GM18907 (cell line): Measurements from ENCODE around the gene SORCS3.

Experiments
- ATAC-seq: cut with Tn5 transposase; IDR thresholded peaks from one replicate; pipeline ENCODE4 v1.9.1; 2021; ENCODE audit warnings: mild to moderate bottlenecking, moderate library complexity; ENCODE audit not compliant: unreplicated experiment

The SORCS3 gene

DNA sequence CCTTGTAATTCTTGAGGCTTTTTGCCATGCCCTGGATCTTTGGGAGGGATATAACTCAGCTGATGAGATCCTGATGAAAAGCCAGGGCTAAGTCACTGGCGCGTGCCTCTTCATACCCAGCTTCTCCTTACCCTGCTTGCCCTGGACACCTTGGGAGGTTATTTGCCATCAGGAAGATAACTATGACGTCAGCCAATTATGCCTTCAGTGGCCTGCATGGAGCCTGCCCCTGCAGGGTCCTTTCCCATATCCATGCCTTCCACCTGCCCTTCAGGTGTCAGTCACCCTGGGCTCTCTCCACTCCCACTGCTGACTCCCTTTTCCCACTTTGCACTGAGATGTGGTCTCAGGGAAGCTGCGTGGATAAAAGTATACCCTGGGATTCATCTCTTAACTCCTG lies 520.1 kb downstream of the SORCS3 start:
- ATAC-seq: no peak

DNA sequence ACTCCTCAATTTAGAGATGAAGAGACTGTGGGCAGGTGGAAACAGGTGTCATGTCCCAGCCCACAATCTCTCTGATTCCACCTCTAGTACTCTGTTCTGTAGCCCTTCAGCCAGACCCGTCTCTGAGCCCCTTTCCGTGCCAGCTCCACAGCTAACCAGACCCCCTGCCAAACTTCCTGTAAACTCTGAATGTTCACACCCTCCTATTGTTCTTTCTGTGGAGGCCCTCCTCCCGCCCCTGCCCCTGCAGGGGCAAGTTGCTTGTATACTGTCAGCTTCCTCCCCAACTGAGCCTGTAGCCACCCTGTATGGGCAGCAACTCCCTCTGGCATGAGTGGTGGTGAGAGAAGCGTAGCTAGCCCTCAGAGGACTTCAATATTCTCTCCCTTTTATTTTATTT lies 520.7 kb downstream of the SORCS3 start:
- ATAC-seq: no peak

DNA sequence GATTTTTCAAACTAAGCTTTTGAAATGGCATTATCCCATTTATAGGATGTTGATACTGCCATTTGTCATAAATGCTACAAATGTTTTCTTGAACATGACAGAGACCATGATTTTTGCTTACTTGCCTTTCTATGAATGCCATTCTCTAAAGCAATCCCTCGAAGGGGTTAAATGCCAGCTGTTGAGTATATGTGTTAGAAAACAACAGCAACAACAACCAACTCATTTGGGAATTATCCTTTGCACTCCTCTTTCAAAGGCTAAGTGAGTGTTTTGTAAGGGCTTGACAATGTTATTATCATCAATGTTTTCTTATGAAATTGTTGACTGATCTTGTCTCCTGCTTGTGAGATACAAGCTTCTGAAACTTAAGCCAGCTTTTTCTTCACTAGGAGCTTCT lies 529.4 kb downstream of the SORCS3 start:
- ATAC-seq: no peak

DNA sequence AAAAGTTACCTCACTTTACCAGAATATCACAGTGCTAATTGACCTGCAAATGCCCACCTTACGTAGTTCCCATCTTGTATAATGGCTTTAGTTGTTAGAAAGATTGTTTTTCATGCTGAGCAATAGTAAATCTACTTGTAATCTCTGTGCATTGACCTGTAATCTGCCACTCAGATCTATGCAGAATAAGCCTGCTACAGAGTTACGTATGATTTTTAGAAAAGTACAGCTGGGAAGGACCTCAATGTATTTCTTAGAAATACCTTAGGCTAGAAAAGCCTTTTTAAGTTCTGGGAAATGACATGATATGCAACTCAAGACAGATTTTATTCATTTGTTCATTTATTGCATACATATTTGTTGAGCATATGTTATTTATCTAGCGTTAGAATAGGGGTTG lies 530.9 kb downstream of the SORCS3 start:
- ATAC-seq: no peak

DNA sequence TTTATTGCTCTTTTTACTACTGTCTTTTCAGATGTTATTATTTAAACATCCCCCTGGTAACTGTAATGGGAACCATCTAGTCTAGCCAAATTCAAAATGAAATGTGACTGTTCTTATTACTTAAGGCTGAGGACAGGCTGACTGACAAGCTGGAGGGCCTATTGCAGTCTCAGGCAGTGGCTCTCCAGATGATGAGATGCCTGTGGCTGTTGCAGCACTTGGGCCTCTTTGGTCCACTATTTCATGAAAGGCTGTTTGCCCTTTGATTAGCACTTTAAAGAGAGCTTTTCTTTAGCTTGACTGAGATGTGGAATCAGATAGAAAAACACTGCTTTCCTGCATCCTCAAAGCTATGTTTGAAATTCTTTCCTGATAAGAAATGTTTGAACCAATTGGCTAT lies 540.5 kb downstream of the SORCS3 start:
- ATAC-seq: no peak

DNA sequence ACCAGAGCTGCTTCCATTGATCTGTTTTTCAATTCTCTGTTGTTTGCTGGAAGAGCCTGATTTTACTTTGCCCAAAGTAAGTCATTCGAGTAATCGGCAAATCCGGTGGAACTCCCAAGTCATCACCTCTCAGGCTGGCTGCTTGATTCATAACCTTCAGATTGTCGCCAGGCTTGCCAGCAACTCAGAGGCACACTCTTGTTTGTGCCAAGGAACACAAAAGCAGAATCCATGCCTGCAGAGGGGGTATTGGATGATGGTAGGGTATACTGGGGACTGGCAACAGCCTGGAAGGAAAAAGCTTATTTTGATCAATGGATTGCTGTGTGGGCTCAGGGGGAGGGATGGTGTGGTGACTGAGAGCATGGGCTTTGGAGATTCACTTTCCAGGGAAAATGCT lies 542.4 kb downstream of the SORCS3 start:
- ATAC-seq: no peak

DNA sequence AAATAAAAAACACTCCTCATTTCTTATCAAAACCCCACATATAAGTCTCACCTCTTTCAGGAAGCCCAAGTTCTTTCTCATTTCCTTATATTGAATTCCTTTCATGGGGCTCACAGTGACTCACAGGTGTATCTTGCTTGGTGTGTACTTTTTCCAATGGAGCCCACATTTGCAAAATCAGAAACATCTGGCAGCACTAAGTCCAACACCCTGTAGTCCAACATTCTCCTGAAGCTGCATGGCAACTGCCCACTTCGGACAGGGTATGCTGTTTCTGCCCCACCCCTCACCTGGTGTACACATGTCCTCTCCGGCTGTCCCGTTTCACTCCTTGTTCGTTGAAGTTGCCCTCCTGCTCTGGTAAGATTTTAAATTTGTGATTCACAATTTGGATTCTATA lies 544.1 kb downstream of the SORCS3 start:
- no peak for ATAC-seq

DNA sequence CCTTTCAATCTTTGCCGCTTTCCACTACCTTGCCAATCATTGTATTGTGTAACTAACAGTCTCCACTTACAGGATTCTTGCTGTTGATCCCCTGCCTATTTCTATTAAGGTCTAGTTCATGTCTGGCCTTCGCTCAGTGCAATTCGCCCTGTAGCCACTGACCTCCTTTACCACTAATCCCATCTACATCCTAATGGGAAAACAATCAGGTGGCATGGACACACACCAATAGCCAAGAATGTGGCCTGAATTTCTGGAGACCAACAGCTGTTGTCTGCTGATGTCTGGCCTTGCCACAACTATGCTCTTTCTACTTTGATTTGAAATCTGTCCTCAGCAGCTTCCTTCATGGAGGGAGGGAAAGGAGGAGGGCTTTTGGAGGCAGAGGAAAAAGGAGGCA lies 546.2 kb downstream of the SORCS3 start:
- no peak for ATAC-seq

DNA sequence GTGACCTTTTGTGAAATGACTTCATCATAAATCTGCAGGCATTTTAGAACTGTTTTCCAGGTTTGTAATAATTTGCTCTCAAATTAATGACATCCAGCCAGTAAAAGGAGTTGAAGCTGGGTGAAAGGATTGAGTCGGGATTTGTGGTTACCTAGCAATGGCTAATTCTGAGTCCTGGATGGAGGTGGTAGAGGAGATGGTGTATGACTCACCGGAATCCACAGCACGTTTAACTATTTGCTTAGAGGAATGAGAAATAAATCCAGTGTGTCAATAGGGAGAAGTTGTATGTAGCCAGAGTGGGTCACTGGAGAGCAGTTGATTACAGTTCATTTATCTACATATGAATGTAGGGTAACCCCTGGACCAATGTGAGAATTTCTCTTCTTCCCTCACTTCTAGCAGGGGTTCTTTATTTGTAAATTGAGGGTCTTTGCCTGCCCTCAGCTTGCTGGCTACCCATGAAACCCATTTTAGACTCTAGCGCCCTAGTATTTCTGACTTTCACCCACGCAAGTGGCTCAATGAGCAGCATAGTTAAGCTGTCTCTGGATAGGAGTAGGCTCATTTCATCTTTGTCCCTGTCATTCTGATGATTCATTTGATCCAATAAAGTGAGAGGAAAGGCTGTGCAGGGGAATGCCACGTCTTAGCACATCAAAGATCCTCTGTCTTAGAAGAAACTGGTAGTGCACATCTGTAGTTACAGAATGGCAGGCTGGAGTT lies 547.8 kb downstream of the SORCS3 start:
- ATAC-seq: no peak

DNA sequence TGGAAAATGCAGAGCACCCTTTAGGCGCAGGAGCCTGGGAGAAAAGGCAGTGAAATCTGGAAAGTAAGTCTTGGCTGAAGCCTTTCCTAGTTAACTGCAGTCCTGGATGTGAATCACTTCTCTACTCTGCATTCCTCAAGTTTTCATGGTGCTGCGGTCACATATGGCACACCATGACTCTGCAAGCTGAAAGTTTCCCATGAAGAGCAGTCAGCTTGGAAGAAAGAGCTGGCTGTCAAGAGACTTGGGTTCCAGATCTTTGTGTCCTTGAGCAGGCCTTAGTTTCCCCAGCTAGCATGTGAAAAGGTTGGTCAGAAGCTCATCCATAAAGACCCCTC lies 548.3 kb downstream of the SORCS3 start:
- no peak for ATAC-seq

DNA sequence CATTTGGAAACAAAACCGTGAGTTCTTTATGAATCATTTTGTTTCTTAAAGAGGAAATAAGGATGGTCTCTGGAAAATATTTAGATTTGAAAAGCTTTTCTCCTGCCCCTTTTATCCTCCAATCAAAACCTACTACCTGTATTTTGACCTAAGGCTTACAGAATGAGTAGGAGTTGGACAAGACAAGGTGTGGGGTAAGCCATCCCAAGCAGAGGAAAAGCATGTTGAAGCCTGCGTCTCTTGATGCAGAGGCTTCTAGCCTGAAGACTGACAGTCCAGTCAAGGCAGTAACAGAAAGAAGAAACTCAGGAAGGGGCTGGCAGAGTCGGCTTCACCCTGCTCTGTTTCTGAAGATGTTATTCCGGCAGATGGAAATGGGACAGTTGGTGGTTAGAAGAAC lies 551.1 kb downstream of the SORCS3 start:
- no peak for ATAC-seq

DNA sequence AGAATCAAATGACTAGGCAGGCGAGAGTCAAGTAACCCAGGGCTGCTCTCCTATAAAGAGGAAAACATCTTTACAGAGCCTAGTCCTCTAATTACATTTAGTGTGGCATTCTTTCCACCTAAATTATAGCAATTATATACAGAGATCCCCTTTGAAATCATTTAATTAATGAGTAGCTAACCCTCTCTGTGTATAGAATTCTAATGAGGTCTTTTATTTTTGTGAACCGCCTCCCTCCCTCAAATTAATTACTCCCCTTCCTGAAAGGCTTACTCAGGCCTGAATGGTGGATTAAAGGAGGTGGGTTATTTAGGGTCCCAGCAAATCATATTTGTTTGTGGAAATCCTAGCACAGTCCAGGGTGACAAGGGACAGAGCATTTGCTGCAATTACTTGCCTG lies 551.8 kb downstream of the SORCS3 start:
- ATAC-seq: no peak

DNA sequence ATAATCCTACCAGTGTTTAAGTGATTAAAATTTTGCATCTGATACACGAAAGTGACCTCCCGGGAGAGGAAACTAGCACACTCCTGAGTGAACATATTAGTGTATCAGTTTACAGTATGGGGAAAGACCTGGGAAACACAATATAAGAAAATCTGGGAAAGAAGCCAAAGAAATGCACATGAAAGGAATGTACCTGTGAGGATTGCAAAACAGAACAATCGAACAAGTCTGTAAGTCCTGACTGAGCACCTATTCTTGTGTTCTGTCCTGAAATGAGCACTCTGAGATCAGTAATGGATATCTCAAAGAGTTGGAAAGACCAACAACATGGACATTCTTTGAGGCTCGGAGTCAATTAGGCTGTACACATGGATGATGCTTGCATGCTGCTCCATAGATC lies 554.7 kb downstream of the SORCS3 start:
- no peak for ATAC-seq

DNA sequence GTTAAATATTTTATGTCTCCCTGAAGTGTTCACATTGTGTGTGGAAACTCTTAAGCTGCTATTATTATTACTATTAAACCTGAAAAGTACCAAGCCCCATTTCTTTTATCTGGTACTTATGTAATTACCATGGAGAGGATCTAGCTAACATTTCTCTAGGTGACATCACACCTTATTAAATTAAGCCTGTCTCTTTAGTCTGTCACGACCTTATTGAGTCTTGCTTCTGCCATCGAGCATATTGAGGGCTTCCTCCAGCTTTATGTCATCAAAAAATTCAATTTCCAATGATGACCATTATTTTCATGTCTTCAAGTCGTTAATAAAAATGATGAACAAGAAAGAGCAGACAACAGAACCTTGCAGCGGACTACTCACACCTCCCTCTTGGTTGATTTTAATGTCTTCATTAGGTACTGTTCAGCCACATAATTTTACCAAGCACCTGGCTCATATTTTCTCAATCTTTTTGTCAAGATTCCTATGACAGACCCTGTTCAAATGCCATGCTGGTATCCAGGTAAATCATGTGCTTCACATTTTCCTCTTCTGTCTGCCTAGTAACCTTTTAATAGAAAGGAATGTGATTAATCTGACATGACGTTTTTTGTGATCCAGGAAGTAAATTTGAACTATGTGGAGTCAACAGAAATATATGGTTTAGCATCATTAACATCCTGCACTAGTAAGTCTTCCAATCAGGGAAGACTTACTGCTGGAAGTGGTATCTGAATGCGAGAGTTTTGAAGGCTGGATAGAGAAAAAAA lies 556.7 kb downstream of the SORCS3 start:
- ATAC-seq: no peak

DNA sequence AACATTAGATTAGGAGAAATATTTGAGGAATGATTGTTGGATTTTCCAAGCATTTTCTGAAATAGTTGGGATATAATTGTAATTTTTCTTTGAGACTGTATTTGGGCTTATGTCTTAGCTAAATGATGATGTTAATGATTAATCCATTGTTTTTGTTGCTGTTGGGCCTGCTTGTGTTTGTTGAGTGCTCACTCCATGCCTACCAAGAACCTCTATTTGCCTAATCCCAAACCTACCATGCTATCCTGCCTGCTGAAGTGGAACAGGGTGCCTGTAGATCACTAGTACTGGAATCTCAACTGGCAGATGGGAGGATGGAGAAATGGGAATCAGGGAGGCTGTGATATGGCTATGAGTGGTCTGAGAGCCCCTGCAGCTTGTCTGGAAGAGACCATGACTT lies 565.5 kb downstream of the SORCS3 start:
- no peak for ATAC-seq

DNA sequence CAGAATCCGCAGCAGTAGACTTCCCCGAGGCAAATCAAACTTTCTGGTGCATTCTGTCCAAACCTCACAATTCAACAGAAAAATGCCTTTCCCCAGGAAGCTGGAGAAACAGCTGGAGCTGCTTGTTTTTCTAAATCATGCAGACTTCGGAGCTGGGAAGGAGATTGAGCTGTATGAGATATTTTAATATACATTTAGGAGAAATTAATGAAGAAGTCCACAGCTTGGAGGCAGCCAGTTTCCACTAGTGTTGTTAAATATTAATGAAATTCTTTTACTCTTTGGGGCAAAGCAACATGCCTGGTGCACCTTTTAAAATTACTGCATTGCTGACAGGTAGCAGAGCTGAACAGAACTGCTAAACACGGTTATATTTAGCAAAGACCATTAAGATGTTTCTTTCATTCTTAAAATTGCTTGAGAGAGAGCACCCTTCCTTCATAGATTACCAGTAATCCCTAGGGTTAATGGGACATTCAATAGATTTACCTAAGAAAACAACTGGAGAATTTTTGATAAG lies 566.4 kb downstream of the SORCS3 start:
- ATAC-seq: no peak

DNA sequence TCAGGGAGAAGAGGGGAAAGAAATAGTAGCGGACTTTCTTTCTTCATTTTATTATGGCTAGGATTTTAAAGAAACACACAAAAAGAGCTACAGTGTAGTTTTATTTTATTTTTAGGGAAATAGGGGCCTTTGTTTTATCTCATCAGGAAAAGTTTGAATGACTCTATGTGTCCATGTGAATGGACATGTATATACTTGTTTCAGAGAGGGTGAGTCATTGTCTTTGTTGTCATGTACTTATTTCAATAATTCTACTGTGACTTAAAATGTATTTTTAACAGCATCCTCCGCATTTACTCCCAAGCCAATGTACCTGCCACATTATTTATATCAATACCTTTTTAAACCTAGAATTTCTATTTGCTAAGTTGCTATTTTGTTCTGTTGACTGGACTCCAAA lies 569.5 kb downstream of the SORCS3 start:
- ATAC-seq: no peak

DNA sequence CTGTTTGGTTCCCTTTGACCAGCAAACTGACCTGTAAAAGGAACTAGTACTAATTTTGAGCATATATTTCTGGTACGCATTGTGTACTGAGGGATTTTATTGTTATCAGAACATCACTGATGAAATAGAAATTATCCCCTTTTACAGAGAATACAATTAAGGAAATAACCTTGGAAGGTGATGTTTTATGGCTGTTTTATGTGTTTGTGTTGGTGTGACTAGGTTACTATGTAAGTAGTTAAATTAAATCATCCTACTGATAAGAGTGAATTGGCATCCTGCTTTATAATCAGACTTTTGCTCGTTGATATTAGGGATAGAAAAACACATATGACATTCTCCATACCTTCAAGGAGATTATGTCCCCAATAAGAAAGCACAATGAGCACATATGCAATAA lies 596.6 kb downstream of the SORCS3 start:
- ATAC-seq: no peak

DNA sequence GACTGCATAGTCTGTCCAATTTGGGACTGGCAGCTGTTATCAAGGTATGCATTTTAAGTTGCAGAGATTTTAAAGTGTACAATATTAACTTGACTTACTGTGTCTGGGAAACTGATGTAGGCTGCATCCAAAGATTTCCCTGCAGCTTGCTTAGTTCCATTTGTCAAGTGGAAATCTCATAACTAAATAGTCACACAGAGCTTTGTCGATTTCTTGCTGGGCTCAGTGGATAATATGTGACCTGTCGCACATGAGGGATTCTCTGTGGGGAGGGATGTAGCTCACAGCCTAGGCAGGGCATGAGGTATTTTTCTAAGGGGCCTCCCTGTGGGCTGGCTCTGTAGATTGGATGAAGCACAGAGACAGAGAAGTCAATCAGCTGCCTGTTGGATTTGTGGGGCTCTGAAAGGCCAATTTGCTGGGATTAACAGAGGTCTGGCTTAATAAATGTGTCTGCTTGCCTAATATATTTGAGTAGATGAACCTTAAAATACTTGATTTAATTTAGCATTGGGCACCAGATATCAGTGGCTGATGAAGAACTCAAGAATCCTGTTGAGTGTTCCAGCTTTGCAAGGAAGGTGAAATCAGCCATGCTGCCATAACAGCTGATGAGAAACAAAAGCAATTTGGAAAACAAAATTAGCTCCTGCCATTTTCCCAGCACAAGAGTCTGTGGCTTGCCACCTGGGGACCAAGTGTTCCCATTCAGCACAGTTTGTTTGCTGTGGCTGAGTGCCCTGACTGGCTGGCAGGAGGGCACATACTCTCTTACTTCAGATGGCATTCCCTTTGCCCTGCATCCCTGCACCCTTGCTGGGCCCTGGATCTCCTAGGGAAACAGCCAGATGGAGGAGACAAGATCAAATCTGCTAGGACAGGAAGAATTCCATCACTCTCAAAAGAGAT lies 598.5 kb downstream of the SORCS3 start:
- no peak for ATAC-seq

DNA sequence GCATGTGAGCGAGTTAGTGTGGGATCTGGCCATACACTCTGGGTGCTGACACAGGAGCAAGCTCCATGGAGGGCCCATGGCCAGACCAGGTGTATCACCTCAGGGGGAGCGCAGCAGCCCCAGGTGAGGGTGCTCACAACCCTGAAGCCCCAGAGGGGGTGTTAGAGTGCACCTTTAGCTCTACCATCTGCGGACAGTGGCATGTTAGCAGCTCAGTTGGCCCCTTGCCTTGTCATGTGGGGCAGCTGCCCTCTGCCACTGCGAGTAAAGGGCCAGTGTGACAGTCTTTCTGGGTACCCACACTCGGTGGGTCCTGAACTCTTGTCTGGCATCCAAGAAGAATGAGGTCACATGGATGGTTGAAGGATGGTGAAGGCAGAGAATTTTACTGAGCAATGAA lies 600.2 kb downstream of the SORCS3 start:
- no peak for ATAC-seq

DNA sequence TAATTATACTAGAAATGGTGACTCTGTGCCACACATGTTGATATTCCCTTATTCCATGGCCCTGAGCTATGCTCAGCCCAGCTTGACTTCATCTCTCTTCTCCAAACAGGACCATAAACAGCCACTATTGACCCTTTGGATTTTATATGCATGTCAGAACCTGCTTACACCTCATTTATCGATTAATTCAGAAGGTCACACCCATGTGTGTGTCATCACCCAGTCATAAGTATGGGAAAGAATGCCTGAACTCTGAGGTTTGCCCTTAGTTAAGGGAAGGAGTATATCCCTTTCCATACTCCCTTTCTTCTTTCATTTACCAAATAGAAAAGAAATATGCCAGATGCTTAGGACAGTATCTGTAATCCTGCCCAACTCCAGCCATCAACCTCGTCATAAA lies 602.3 kb downstream of the SORCS3 start:
- no peak for ATAC-seq

DNA sequence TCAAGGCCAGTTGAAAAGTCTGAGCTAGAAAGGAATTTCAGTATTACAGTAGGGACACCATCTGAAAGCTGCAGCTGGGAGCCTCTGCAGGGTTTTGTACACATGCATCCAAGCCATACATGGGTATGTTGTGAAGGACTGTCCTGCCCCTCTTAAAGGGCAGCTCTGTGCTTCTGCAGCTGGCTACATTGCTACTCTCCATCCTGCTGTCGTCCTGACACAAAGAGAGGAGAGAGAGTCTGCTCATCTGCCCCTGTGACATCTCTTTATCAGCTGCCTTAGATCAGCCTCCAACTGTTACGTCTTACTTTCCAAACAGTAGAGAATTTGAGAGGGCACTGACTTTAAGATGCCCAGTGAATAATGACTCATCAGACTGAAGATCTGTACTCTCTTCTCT lies 602.7 kb downstream of the SORCS3 start:
- ATAC-seq: no peak
